HG03196 (cell line): Measurements from ENCODE around the gene GABRA5.
"Not testable (repeated sequence)": the region's sequence is repeated elsewhere in the genome, so short reads cannot be mapped to it uniquely, and the experiment has no call there.

Experiments used
- ATAC-seq: cut with Tn5 transposase; IDR thresholded peaks from one replicate; pipeline ENCODE4 v1.9.1; 2021; ENCODE audit not compliant: unreplicated experiment

Gene GABRA5

DNA sequence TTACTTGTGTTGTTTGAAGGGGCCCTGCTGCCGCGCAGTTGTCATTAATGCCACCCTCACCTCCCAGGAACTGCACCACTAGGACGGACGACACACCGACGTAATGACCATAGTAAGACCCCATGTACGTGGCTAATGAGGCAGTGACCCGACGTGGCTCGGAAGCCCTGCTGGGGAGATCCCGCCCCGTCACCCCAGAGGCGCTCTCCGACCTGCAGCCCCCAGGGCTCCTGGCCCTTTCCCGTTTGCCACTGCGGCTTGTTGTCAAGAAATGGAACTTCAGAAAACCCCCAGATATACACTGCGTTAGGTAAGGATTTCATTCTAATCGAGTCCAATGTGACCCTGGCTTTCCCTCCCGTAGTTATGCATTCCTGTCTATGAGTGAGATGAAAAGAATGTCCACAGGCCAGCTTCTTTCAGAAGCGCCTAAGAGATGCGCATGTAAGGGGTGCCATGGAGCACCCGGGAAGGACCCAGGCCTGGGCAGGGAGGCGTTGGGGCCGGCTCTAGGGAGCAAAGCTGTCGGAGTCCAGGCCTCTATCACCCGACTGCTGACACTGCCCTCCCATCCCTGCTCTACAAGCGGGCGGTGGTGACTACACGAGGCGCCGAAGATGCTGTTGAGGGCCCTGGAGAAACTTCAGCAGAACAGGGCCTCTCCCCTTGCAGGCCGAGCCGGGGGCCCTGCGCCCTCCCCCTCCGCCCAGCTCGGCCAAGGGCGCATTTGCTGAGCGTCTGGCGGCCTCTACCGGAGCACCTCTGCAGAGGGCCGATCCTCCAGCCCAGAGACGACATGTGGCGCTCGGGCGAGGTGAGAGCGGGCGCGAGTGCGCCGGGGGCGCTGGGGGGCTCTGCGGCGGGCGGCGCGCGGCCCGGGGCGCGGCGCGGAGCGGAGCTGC is at the start of gene GABRA5:
TSS of gene GABRA5 (plus strand) at position 765 of the 902 bp plus-strand sequence. CDS start 2,187 bp downstream, outside the sequence.
- no peak for ATAC-seq

DNA sequence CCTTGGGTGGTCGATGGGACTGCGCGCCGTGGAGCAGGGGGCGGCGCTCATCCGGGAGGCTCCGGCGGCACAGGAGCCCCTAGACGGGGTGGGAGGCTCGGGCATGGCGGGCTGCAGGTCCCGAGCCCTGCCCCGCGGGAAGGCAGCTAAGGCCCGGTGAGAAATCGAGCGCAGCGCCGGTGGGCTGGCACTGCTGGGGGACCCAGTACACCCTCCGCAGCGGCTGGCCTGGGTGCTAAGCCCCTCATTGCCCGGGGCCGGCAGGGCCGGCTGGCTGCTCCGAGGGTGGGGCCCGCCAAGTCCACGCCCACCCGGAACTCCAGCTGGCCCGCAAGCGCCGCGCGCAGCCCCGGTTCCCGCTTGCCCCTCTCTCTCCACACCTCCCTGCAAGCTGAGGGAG is 35.7 kb upstream of the GABRA5 start:
- not testable (repeated sequence) for ATAC-seq

DNA sequence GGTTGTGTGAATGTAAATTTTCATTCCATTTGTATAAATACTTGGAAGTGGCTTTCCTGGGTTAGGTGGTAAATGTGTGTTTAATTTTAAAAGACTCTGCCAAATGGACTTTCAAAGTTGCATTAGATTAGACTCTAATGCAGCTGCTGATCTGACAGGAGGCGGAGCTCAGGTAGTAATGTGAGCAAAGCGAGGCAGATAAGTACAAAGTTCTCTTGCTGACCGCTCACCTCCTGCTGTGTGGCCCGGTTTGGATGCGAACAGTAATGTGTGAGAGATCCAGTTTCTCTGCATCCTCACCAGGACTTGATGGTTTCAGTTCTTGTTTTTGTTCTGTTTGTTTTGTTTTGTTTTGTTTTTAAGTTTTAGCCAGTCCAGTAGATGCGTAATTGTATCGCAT is 34.9 kb upstream of the GABRA5 start:
- no peak for ATAC-seq

DNA sequence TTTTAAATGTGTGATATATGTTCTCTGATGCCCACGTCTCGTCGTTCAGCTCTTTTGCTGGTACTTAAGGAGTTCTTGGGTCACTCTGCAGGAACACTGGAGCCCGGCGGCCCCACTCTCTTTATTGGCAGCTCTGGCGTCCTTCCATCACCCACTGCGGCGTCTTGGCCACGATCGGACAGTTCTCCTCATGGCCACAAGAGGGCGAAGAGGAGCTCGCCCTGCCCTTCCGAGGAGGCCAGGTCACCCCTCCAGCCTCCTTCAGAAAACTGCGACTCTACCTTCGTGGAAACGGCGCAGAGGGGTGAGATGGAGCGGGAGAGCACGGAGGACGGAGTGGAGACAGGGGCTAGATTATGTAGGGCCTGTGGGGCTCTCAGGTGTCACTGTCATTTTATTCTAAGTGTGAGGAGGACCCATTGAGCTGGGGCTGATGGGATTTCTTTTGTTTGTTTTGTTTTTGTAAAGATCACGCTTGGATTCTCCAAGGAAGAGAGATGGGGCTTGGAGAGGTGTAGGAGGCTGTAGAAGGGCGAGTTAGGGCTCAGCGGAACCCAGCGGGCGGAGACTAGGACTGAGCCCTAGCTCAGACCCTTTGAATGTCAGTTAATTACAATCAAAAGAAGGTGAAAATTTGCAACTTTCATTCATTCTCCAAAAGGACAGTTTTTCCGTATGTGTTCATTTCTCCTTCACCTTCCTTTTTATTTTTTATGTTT is 28.0 kb upstream of the GABRA5 start:
- no peak for ATAC-seq

DNA sequence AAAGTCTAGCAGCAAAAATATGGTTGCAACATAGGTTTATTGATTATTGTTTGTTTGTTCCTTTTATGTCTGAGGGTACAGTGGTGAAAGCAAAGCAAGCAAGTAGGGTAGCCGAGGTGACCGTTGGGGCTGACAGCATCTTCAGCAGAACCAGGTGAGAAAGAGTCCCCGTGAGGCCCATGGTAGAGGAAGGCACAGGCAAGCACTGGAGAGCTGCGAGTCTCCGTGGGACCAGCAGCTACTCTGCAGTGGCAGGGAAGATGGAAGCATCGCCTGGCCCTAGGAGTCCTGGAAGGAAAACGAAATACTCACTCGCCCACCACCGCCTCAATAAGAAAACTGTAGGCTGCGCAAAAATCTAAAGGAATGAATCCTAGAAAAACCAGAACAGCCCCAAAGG is 25.3 kb upstream of the GABRA5 start:
- ATAC-seq, result no peak

DNA sequence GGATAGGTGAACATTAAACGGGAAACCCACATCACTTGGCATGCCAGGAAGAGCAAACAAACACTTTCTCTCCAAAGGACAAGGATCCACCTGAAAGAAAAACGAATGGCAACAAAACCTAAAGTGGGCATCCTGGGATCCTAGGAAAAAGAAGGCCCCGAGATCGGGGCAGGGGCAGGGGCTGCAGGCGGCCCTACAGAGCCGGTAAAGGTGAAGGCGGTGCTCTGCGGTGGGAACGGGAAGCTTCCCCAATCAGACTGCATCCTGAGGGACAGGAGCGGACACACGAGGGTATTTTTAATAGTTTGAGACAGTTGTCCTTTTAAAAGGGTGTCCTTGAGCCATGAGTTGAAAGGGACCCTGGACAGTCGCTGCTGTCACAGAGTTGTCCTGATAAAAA is 24.9 kb upstream of the GABRA5 start:
- no peak for ATAC-seq

DNA sequence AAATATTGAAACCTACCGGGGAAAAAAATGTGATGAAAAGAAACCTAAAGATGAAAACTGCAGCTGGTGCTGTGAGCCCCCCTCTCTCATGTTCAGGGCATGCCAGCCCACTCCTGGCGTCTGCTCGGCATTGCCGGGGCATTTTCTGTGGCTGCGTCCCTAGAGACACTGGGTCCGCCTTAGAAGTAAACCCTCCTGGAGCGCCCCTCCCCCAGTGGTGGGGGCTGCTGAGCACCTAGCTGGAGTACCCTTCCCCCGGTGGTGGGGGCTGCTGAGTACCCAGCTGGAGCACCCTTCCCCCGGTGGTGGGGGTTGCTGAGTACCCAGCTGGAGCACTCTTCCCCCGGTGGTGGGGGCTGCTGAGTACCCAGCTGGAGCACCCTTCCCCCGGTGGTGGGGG is 24.5 kb upstream of the GABRA5 start:
- ATAC-seq, result no peak

DNA sequence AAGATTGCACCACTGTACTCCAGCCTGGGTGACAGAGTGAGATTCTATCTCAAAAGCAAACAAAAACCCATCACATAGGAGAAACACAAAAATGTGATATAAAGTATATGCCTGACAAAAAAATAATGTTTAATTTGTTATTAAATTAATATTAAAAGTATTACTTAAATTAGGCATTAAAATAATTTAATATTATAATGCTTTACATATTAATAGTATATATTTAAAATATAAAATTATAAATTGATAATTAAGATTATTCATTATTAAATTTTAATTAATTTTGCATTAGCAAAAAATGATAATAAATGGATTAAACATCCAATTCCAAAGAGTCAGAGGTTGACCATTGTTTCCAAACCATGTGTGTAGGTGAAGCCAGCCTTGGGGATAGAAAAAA is 22.0 kb upstream of the GABRA5 start:
- no peak for ATAC-seq

DNA sequence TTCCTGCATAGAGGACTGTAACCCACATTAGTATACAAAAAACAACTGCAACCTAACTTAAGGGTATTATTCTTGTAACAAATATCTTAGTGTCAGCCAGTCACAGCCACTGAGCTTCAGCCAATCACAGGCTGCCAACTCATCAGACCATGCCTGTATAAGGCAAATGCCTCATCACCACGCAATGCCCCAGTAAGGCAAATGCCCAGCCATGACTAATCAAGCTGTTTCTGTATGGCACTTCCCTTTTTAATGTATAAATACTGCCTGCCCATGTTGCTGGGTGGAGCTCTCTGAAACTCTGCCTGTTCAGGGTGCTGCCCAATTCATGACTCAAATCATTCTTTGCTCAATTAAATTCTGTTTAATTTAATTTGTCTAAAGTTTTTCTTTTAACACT is 18.4 kb upstream of the GABRA5 start:
- no peak for ATAC-seq

DNA sequence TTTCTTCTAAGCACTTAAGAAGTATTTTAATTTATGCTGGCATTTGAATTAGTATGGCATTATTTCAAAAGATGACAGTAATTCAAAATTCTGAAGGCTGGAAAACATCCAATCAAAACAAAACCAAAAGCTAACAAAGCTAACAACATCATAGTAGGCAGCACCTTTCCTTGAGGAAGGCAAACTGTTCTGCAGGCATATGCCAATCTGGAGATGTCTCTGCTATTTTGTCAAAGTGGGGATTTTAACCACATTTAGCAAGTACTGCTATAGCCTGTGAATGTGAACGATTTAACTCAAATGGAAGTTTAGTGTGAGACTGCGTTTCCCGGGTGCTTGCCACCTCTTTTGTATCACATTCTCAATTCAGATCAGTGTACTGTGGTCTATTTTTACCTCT is 16.7 kb upstream of the GABRA5 start:
- no peak for ATAC-seq

DNA sequence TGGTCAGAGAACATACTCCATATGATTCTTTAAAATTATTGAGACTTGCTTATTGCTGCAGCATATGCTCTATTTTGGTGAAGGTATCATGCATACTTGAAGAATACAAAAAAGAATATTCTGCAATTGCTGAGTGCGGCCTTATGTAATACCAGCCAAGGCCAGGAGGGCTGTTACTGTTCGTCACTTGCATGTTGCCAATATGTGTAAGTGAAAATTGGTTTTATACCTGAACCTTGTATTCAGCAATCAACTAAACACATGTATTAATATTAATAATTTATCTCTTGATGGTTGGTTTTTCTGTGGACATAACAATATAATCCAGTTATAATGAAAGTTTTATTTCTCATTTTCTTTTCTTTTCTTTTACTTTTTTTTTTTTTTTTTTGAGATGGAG is 13.9 kb upstream of the GABRA5 start:
- ATAC-seq, result no peak

DNA sequence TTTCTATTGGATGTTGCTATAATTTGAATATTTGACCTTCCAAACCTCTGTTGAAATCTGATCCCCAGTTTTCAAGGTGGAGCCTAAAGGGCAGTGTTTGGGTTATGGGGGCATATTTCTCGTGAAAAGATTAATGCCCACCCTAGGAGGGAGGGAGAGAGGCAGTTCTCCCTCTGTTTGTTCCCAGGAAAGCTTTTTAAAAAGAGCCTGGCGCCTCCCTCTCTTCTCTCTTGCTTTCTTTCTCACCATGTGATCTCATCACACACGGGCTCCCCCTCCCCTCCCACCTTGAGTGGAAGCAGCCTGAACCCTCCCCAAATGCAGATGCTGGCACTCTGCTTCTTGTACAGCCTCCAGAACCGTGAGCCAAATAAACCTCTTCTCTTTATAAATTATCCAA is 12.4 kb upstream of the GABRA5 start:
- ATAC-seq, result no peak

DNA sequence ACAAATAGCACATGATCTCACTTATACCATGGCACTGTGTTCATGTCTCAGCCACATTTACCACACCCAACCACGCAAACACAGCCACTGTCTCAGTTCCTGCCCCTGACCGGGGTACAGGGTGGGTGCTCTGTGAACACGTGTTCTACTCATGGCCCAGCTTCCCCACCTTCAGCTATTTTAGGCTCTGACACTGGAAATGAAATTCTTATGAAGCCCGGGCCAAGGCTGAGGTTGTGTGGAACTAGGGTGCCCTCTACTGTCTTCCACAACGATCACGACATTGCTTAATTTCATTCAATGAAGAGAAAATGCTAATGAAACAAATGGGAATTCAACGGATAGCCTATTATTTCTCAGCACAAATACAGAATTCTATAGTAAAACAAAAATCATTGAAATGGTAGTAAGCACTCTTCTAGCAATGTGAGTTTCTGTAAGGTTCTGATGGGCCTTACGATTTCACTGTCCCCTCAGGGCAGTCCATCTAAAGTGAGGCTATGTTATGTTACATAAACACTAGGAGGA is 2.1 kb upstream of the GABRA5 start:
- no peak for ATAC-seq

DNA sequence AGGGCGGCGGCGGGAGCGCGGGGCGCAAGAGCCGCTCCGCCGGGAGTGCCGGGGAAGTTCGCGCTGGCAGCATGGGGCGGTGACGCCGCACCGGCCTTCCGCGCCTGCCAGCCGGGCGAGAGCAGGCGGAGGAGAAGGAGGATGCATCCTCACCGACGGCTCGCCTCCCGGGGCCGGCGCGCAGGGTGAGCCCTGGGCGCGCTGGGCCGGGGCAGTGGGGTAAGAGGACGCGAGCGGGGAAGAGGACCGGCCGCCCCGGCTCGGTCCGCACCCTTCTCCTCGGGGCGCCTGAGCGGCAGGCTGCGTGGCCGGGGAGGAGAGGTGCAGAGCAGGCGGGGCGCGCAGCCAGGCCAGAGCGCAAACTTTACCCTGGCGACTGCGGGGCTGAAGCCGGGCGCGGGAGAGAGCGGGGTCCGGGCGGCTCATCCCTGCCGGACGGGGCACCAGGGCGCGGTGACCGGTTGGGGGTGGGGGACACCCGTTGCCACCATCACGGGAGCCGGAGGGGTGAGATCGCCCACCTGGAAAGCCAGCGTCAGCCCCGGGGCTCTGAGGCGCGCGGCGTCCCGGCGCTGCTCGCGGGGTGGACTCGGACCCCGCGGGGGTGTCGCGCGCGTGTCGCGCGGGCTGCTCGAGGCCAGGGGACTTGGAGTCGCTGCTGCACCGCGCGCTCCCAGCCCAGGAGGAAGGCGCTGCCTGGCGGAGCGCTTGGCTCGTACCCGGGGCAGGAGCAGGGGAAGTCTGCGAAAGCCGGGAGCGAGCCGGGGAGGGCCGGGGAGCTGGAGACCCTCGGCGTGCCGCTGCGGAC is 542 bp downstream of the GABRA5 start:
- no peak for ATAC-seq

DNA sequence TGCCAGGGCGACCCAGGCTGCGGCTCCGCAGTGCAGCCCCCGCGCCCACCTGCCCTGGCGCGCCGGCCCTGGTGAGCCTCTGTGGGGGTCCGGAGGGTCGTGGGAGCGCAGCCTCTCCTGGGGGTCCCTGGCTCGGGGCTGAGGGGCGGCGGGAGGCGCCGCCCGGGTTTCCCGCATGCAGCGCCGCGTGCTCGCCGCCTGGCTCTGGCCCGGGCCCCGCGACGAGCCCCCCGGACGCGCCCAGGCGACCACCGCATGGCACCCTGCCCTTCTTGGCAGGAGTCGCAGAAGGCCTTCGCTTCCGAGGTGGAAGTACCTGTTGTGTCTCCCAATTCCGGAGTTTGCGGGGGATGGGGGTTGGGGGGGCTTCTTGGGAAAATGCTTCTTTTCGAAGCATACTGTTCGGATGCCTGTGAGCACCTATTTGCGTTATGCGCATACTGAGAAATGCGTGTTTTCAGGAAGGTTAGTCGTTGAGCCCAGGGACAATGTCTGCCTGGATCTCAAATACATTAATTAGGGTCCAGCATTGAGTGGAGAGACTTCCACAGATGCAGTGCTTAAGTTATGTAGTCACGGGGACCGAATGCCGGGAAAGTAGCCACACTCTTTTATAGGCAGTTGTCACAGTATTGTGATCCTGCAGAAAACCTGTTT is 1.3 kb downstream of the GABRA5 start:
- ATAC-seq, result no peak

DNA sequence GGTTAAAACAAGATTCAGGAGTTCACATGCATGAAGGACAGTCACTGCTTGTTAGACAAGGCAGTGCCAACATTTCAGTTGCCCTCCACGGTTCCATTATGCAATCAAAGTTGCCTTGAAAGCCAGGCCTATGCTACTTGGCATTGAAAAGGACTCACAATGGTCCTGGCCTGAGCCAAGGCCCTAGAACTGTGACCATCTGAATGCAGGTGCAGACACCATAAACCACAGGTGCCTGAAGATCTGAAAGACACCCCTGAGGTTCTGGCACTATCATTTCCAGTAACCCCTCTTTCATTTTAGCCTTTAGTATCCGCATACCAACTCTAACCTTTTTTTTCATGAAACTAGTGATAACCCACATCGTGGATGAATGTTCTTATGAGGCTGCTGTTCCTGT is 2.8 kb downstream of the GABRA5 start:
- ATAC-seq, result no peak

DNA sequence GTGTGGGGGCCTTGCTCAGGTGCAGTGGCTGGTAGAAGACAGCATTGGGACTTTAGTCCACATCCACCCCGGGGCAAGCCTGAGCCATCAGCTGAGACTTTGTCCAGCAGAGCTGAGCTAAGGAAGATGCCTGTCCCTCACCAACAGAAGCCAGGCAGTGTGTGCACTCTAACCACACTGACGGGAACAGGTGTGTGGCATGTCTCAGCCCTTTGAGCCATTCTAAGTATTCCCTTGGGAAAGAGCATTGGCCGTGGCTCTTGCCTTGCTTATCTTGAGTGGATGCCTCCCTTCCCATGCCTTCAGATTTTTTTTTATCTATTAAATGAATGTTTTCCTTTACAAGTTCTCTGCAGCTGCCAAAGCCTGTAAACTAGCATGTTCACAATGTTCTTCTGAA is 3.5 kb downstream of the GABRA5 start:
- no peak for ATAC-seq

DNA sequence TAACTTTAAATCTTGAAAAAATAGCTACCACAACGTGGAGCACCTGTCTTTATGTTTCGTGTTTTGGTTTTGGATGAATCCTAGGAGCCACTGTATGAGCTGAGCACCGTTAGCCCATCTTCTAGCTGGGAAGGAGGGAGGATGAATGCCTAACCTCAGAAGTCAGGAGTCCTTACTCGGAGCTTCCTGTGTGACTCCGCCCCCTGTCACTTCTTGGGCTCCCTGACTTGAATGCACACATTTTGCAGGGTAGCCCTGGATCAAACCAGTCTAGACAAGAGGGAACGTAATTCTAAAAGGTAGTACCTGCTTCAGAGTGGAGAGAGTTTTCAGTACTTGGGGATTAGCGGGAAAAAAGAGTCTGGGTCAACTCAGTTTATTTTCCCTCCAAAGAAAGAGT is 5.3 kb downstream of the GABRA5 start:
- no peak for ATAC-seq

DNA sequence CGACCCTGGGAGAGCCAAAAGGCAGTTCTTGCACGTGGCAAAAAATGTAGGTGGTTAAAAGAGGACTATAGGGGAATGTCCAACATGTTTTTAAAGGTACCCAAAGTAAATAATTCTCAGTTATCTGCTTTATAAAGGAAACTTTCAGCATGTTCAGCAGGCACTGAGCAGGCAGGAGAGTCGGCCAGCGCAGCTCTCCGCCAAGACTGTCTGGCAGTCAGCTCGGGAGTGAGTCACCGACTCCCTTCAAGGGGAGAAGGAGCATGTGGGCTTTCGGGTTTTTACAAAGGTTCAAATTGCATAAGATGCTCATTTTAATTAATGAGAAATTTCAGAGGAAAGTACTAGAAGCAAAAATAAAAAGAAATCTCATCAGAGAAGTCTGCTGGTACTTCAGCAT is 7.0 kb downstream of the GABRA5 start:
- no peak for ATAC-seq

DNA sequence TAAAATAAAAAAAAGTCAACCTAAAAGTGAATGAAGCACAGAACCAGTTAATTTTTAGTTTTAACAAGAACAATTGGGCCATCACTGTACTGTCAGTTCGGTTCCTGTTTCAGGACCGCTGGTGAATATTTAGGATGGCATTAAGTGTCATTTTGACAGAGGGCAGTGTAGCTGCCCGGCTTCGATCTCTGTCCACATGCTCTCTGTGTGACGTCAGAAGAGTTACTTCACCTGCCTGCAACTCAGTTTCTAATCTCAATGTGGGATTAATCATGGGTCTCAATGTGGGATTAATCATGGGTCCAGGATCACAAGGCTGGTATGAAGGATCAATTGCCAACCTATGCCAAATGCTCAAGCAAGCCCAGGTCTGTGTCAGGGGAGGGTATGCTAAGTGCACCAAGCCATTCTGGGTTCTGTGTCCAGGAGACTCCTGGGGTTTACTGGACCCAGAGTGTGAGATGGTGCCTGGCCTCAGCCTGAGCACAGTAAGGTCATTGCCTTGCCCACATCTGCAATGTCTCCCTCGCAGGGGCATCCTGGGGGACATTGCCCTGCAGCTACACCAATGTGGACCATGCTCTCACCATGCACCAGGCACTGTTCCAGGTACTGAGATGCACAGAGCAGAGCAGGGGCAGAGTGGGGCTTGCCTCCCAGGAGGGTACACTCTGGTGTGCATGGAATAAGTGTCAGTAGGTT is 8.1 kb downstream of the GABRA5 start:
- no peak for ATAC-seq
